UCSD-AML1 (cell line): Measurements from ENCODE around the gene POLR2A.
"Not testable (repeated sequence)": the region's sequence is repeated elsewhere in the genome, so short reads cannot be mapped to it uniquely, and the experiment has no call there.

ENCODE experiments used
- DNase-seq: peaks from one replicate; lab custom pipeline; 2025; ENCODE audit not compliant: unreplicated experiment; lab: John Stamatoyannopoulos, UW

POLR2A gene

DNA sequence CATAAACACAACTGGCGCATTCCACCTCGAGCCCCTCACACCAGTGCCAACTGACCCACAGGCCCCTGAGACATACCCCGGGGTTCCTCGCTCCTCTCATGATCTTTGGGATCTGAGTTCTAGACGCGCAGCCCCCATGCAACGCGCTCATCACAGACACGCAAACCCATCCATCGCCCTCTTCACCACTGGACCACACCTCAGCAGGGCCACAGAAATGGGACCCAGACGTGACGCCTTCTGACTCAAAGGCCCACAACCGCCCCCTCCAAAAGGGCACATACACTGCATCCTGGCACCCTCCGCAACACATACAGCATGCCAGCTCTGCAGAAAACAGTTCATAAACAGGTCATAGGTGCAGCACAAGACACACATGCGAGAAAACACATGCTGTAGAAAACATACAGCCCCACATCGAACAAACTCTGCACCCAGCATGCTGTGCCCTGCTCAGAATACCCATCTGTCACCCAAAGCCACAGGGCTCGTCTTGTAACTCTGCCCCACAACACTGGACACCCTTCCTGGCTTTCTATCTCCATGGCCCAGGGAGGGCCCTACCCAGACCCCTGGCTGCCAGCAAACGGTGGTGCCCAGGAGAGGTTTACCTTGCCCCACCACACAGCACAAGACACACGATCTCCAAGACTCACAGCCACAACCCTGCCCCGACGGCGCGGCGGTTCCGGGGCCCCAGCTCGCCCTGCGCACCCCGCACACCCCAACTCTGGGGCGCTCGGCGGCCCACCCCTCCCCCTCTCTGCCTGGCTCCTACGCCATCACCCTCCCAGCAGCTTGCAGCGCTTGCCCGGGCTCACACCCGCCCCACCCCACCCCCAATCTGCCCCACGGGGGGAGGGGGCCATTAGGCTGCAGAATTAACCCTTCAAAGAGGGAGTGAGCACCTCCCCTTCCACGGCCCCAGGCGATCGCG lies 5.6 kb upstream of the POLR2A start:
- DNase-seq, result peak; percentile 48

GRCh38 chr17:7479213-7480088 lies 4.7 kb upstream of the POLR2A start, which contains the start of gene ZBTB4:
Gene ZBTB4 (minus strand): TSS chr17:7479631. CDS start chr17:7466801, 12,830 bp downstream.
- peak; percentile 55 for DNase-seq

DNA sequence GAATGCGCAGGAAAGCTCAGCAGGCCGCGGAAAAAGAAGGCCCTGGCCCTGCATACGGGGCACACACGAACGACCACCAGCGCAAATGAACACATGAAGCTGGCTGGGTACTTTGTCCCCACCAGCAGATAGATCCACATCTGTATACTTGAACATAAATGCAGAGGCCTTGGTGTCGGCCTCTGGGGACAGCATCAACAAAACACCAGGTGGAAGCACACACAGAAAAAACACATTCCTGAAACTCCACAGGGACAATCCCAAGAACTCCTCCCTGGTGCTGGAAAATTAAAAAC lies 4.1 kb upstream of the POLR2A start:
- no peak for DNase-seq

DNA sequence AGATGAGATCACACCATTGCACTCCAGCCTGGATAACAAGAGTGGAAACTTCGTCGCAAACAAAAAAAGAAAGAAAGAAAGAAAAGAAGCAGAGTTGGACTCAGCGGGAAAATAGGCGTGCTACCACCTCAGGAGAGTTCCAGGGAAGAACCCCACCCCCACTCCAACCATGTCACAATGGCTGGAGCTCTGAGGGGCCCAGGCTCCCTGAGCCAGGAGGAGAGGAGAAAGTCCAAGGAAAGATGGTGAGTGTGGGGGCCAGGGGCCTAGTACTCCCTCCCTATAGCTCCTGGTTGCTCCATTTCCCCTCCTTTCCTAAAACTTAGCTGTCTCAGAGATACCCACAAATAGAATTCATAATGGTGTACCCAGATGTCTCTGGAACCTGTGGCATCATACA lies 2.9 kb upstream of the POLR2A start, which contains the start of gene SLC35G6:
SLC35G6 (plus strand) TSS at position 172 of the 400 bp plus-strand sequence; CDS start at position 243, 71 bp downstream.
- not testable (repeated sequence) for DNase-seq

GRCh38 chr17:7481842-7482741 lies 2.1 kb upstream of the POLR2A start:
- DNase-seq, result not testable (repeated sequence)

DNA sequence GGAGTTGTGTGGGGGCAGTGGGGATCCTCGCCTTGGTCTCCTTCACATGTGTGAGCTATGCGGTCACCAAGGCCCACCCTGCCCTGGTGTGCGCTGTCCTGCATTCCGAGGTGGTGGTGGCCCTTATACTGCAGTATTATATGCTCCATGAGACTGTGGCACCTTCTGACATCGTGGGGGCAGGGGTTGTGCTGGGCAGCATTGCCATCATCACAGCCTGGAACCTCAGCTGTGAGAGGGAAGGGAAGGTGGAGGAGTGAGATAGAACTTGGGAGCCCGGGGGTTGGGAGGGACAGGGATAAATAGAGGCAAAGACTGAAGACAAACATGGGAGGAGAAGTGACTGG lies 1.5 kb upstream of the POLR2A start:
- not testable (repeated sequence) for DNase-seq

DNA sequence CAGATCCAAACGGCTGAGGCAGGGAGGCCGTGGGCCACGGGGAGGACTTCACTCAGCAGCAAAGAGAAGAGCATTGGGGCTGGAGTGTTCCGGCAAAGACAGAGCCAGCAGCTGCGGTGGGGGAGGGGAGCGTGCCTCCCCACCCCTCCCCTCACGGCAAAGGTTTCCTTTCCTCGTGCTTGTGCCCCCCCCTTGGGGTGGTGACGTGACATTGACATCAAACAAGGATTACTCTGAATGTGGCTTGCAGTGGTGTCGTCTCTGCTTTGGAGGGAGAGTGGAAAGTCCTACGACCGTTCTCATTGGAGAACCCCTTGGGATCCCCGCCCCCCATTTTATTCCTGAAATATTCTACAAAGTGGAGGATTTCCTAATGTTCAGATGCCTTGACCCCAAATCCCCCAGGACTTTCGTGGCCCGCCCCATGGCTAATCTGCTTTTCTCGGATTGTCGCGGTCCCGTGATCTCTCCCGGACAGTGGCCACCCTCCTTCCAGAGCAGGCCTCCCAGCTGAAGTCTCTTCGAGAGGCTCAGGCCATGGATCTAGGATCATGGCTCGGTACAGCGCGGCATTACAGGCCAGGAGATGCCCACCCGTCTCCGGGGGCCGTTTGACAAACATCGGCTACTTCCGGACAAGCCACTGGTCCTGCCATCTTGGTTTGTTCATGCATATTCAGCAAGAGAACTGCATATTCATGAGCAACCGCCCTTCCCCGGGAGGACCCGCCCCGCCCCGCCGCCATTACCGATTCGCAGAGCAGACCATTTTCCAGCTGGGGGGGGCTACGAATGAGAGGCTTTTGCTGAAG lies 705 bp upstream of the POLR2A start:
- peak; percentile 95 for DNase-seq

GRCh38 chr17:7484919-7485377 lies 782 bp downstream of the POLR2A start:
- DNase-seq, result no peak

- no peak for DNase-seq
These were observed 2.0 kb downstream of the POLR2A start for GRCh38 chr17:7486181-7486580.

- DNase-seq, result no peak
These were observed 6.0 kb downstream of the POLR2A start for GRCh38 chr17:7490144-7490543.

GRCh38 chr17:7491583-7491982 lies 7.4 kb downstream of the POLR2A start:
- no peak for DNase-seq

DNA sequence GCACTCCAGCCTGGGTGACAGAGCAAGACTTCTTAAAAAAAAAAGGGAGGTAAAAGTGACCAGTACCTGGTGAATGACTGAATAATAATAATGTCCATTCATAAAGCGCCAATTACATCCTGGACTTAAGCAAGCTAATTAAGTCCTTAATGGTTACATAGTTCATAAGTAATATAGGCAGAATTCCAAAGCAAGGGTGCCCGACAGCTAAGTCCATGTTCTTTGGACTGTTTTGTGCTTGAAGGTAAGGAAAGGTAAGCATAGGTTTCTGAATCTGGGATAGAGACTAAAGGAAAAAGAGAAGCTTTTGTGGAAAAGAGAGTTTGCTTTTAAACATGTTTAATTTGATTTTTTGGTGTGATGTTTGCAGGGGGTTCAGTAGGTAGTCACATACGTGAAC lies 9.8 kb downstream of the POLR2A start:
- DNase-seq, result no peak

DNA sequence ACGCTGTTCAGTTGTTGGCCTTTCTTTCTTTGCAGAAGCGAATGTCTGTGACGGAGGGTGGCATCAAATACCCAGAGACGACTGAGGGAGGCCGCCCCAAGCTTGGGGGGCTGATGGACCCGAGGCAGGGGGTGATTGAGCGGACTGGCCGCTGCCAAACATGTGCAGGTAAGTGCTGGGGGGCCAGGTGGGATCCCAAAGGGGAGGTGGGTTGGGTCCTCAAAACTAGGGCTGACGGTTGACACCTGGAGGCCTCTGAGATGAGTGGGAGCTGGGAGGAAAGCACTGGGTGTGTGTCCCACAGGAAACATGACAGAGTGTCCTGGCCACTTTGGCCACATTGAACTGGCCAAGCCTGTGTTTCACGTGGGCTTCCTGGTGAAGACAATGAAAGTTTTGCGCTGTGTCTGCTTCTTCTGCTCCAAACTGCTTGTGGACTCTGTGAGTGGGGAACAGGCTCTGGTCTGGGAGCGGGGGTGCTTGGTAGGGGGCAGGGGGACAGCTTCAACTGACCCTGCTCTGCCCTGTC lies 11.8 kb downstream of the POLR2A start:
- no peak for DNase-seq

- DNase-seq, result no peak
These were observed 12.5 kb downstream of the POLR2A start for GRCh38 chr17:7496470-7497183.

DNA sequence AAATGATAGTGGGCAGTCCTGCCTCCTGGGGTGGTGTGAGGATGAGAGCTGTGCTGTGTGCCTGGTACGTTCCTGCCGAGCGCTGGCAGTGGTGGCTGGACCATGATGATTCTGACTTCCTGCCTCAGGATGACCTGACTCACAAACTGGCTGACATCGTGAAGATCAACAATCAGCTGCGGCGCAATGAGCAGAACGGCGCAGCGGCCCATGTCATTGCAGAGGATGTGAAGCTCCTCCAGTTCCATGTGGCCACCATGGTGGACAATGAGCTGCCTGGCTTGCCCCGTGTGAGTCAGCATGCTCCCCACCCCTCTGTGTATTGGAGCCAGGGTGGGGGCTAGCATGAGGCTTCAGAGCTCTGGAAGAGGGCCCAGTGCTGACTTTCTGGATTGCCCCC lies 13.1 kb downstream of the POLR2A start:
- no peak for DNase-seq

- DNase-seq, result no peak
These were observed 13.5 kb downstream of the POLR2A start for GRCh38 chr17:7497636-7498035.

GRCh38 chr17:7499161-7499560 lies 15.0 kb downstream of the POLR2A start:
- DNase-seq, result no peak

- no peak for DNase-seq
These were observed 17.6 kb downstream of the POLR2A start for GRCh38 chr17:7501729-7502128.
